ENCODE results near the gene NEK8.

GRCh38 chr17:28744972-28745785, 16.6 kb downstream of the NEK8 start:
- TF ChIP-seq POLR2A (IDR thresholded peaks at IDR 0.05) (peak in 1 of 4 donors; percentile 26), CTCF (IDR thresholded peaks at IDR 0.05) (no peak)
